Measurements from ENCODE around the gene CDC45. TPM values are rescaled to one million over a fixed set of nuclear protein-coding genes. Genes with fewer than 3 reads are reported as not detected.

The CDC45 gene
- total and polyA plus RNA-seq, 9 donors, result 0.46 to 2.2 (median 1.1) TPM; not detected in 3

DNA sequence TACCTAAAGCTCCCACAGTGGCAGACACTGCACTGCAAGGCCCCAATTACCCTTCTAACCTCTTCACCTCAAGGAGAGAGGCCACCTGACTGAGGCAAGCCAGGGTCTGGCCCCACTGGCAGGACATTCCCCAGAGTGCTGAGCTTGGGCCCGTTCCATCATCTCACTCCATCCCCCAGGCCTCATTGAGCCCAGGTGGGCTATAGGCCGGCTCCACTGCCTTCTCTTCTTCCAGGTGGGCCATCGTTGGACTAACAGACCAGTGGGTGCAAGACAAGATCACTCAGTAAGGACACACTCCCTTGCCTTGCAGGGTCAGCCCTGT is 19.1 kb downstream of the CDC45 start:
- intact Hi-C loops (cut with DNase I), result no loop called here

GRCh38 chr22:19499236-19499879 is 19.6 kb downstream of the CDC45 start:
- Histone ChIP-seq H3K4me3 (no peak overlapping the region), H3K36me3 (no peaks in the 10 kb centered on the region), H3K4me1 (ENCODE audit: insufficient read depth) (no peaks in the 10 kb centered on the region), H3K27ac (no peak overlapping the region), H3K9me3 (no peaks in the 10 kb centered on the region), H3K27me3 (no peaks in the 10 kb centered on the region)
- DNase-seq, result no peak
- intact Hi-C loops (cut with DNase I), result no loop called here
- TF ChIP-seq, protein P1, sequence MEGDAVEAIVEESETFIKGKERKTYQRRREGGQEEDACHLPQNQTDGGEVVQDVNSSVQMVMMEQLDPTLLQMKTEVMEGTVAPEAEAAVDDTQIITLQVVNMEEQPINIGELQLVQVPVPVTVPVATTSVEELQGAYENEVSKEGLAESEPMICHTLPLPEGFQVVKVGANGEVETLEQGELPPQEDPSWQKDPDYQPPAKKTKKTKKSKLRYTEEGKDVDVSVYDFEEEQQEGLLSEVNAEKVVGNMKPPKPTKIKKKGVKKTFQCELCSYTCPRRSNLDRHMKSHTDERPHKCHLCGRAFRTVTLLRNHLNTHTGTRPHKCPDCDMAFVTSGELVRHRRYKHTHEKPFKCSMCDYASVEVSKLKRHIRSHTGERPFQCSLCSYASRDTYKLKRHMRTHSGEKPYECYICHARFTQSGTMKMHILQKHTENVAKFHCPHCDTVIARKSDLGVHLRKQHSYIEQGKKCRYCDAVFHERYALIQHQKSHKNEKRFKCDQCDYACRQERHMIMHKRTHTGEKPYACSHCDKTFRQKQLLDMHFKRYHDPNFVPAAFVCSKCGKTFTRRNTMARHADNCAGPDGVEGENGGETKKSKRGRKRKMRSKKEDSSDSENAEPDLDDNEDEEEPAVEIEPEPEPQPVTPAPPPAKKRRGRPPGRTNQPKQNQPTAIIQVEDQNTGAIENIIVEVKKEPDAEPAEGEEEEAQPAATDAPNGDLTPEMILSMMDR (IDR thresholded peaks at IDR 0.05), result no peak
- no peak for TF ChIP-seq POLR2A (IDR thresholded peaks at IDR 0.05)
- no peak for TF ChIP-seq EP300 (IDR thresholded peaks at IDR 0.05)
- WGBS, 3 donors, result 88 to 95% (median 95%) methylated on average over 7 of the region's 7 CpGs

More for the DNA sequence above, 19.1 kb downstream of the CDC45 start:
- H3K27ac ChIP-seq, result no peak overlapping the region
- H3K4me3 ChIP-seq, result no peak overlapping the region
- DNase-seq, result no peak
- H3K36me3 ChIP-seq, result no peaks in the 10 kb centered on the region
- H3K4me1 ChIP-seq (ENCODE audit: insufficient read depth), result no peaks in the 10 kb centered on the region
- WGBS, 3 donors, result 95 to 100% (median 97%) methylated on average over 3 of the region's 3 CpGs
- TF ChIP-seq POLR2A (IDR thresholded peaks at IDR 0.05) (no peak), EP300 (IDR thresholded peaks at IDR 0.05) (no peak)
- TF ChIP-seq, protein P1 (IDR thresholded peaks at IDR 0.05), result no peak
- no peaks in the 10 kb centered on the region for H3K9me3 ChIP-seq
- no peaks in the 10 kb centered on the region for H3K27me3 ChIP-seq

- H3K4me3 ChIP-seq, result no peak overlapping the region
- WGBS, 3 donors, result 94 to 98% (median 97%) methylated on average over 4 of the region's 4 CpGs
- H3K27ac ChIP-seq, result no peak overlapping the region
- no peaks in the 10 kb centered on the region for H3K36me3 ChIP-seq
- DNase-seq, result no peak
- no peaks in the 10 kb centered on the region for H3K9me3 ChIP-seq
- TF ChIP-seq POLR2A (IDR thresholded peaks at IDR 0.05) (no peak), EP300 (IDR thresholded peaks at IDR 0.05) (no peak)
- TF ChIP-seq, protein P1 (IDR thresholded peaks at IDR 0.05), result no peak
- intact Hi-C loops (cut with DNase I), result no loop called here
- H3K27me3 ChIP-seq, result no peaks in the 10 kb centered on the region
- H3K4me1 ChIP-seq (ENCODE audit: insufficient read depth), result no peaks in the 10 kb centered on the region
These were observed 20.1 kb downstream of the CDC45 start for GRCh38 chr22:19499880-19500242.

GRCh38 chr22:19501897-19502447 is 22.3 kb downstream of the CDC45 start:
- TF ChIP-seq, protein P1 (IDR thresholded peaks at IDR 0.05), result no peak
- TF ChIP-seq EP300 (IDR thresholded peaks at IDR 0.05) (no peak), POLR2A (IDR thresholded peaks at IDR 0.05) (no peak)
- Histone ChIP-seq H3K27ac (no peak overlapping the region), H3K9me3 (no peaks in the 10 kb centered on the region), H3K27me3 (no peaks in the 10 kb centered on the region), H3K4me3 (no peak overlapping the region), H3K4me1 (ENCODE audit: insufficient read depth) (no peaks in the 10 kb centered on the region), H3K36me3 (no peaks in the 10 kb centered on the region)
- DNase-seq, result no peak
- intact Hi-C loops (cut with DNase I), result no loop called here
- WGBS, 3 donors, result 77 to 90% (median 78%) methylated on average over 3 of the region's 3 CpGs

Measured in ovary (tissue), 9 donors.